CD4-positive, alpha-beta T cell treated with Interleukin-12 subunit alpha and Interleukin-12 subunit beta, for 1 hour (primary cell): Measurements from ENCODE around the gene APOBEC3H.

Experiments used
- DNase-seq: peaks from one replicate; pipeline ENCODE4 v3.0.0-alpha.2; 2020

Gene APOBEC3H

DNA sequence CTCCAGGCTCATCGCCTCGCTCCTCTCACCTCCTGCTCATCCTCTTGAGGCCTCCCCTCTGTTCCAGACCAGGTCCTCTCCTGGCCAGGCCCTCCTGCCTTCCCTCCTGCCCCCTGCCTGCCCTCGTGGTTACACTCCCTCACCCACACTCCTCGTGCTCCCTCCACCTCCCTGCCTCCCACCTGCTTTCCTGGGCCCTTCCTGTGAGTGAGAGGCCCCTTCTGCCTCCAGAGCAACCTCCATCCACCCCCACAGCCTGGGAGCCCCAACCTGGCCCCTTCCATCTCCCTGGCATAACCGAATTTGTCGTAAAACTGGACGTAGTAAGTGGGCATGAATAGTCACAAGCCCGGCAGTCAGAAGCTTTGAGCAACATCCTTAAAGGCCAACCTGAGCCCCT, 15.4 kb upstream of the APOBEC3H start:
- DNase-seq = no peak

GRCh38 chr22:39083212-39084165, 13.6 kb upstream of the APOBEC3H start:
- DNase-seq = no peak

DNA sequence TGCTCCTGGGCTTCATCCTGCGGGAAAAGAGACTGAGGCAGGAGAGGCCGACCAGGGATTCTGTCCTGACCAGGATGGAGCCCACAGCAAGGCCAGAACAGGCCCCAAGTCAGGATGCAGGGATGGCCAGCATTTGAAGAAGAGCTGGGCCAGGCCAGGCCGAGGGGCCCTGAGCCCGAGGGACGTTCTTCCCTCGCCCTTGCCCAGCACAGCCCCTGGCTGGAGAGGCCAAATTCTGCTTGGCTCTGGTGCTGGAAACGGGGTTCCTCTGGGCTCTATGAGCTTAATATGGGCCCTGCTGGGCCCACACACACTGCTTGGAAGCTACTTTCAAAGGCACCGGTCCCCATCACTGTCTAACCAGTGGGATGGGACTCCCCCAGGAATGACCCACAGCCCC, 12.4 kb upstream of the APOBEC3H start:
- no peak for DNase-seq

DNA sequence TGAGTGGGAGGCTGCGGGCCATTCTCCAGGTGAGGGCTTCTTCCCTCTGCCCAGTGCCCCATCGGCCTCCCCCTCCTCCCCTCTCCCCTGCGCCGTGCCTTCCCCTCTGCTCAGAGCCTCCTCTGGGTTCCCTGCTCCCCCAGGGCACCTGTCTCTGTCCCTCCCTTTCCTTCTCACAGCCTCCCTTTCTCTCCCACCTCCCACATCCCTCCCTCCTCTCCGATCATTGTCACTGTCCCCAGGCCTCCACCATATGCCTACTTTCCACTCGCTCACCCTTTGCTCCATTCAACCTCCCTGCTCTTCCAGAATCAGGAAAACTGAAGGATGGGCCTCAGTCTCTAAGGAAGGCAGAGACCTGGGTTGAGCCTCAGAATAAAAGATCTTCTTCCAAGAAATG, 9.9 kb upstream of the APOBEC3H start:
- no peak for DNase-seq

DNA sequence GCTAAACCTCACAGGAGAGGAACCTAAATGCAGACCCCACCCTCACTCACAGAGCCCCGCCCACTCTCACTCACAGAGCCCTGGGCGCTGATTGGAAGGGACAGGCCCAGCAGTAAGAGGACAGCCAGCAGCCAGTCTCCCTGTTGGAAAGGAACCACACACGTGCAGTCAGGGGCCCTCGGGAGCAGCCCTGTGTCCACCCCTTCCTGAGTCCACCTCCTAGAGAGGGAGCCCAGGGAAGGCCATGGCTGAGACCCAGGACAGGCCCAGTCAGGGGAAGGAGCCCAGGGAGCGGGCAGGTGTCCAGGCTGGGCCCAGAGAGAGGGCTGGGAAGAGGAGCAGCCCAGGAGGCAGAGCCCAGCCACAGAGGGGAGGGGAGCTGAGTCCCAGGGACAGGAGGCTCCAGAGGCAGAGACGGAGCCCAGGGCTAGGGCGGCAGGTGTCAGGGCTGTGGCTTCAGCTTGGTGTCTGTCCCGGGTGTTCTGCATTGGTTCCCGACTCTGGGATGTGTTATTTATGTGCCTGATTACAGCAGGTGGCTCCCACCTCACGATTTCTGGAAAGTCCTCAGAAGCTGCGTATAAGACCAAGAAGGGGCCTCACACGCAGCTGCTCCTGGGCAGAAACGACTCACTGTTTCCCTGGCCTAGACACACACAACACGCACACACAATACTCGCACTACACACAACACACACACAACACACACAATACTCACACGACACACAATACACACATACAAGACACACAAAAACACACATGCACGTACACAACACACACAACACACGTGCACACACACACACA, 9.0 kb upstream of the APOBEC3H start:
- DNase-seq = no peak

- DNase-seq = no peak
These were observed 8.4 kb upstream of the APOBEC3H start for GRCh38 chr22:39088685-39089032.

GRCh38 chr22:39089928-39090327, 7.1 kb upstream of the APOBEC3H start:
- DNase-seq = no peak

GRCh38 chr22:39090426-39091064, 6.5 kb upstream of the APOBEC3H start:
- peak; percentile 90 for DNase-seq

GRCh38 chr22:39091126-39092081, 5.6 kb upstream of the APOBEC3H start:
- no peak for DNase-seq

DNA sequence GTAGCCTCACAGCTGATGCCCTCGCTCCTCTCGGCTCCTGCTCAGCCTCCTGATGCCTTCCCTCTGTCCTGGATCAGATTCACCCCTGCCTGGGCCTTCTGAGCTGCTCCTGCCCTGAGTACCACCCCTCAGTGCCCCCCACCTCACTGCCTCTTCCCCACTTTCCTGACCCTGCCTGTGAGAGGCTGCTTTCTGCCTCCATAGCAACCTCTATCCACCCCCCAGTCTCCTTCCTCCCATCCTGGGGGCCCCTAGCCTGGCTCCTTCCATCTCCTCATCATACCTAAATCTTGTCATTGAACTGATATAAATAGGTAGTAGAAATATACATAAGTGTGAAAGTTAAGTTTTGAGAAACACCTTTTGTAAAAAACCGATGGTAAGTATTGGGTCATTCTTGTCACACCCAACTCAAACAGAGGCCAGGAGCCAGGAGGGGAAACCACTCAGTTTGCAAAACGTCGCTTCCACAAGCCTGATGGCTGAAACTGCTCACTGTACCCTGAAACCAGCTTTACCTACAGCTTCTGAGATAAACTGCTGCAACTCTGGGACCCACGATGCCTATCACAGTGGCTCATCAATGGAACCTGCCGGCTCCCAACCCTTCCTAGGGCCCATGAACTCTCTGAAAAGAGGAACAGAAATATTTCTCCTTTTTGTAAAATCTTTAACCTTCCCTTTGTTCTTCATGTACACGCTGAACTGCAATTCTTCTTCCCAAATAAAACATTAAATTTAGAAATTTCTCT, 4.8 kb upstream of the APOBEC3H start:
- no peak for DNase-seq

GRCh38 chr22:39094717-39095389, 2.2 kb upstream of the APOBEC3H start:
- DNase-seq = peak; percentile 56

DNA sequence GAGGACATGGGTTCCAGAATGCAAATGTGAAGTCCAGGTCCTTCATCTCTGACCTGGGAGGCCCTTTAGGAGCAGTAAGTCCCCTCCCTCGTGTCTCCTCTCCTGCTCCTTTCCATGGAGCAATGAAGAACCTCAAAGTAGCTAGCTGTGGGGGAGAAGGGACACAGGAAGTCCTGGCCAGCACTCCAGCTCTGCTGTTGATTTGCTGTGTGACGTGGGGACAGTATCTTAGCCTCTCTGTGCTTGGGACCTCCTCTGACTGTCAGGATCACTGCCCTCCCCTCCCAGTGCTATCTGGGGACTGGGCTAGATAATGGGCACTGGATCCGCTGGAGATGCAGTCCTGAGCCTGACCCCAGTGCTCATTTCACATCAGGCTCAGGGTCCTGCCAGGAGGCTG, 1.1 kb upstream of the APOBEC3H start:
- DNase-seq = no peak

DNA sequence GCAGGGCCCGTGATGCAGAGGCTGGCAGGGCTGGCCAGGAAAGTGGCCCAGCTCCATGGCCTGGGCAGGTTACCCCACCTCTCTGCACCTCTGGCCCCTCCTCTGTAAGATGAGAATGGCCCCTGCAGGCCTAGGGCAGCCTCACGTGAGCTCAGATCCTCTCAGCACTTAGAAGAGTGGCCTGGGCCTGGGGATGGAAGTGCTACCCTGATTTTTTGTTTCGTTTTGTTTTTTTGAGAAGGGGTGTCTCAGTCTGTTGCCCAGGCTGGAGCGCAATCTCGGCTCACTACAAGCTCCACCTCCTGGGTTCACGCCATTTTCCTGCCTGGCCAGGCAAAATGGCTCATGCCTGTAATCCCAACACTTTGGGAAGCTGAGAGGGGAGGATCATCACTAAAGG, 982 bp downstream of the APOBEC3H start:
- no peak for DNase-seq

GRCh38 chr22:39098576-39098975, 1.5 kb downstream of the APOBEC3H start:
- no peak for DNase-seq

GRCh38 chr22:39101226-39101625, 4.2 kb downstream of the APOBEC3H start:
- no peak for DNase-seq

DNA sequence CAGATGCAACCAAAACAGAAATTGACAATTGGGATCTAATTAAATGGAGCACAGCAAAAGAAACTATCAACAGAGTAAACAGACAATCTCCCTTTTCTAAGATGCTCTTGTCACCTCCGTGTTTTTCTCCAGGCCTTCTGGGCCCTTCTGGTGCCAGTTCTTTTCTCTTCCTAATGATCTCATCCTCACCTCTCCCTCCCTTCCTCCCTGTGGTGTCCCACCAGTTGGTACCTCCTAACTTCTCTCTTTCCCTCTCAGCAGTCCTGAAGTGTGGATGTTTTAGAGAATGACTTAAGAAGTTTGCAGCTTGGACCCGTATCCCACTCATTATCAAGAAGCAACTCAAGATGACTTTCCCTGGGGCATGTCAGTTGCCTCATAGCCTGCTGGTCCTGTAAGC, 6.4 kb downstream of the APOBEC3H start:
- DNase-seq = no peak

- no peak for DNase-seq
These were observed 9.3 kb downstream of the APOBEC3H start for GRCh38 chr22:39106326-39106725.

- no peak for DNase-seq
These were observed 11.4 kb downstream of the APOBEC3H start for GRCh38 chr22:39108487-39108886.

DNA sequence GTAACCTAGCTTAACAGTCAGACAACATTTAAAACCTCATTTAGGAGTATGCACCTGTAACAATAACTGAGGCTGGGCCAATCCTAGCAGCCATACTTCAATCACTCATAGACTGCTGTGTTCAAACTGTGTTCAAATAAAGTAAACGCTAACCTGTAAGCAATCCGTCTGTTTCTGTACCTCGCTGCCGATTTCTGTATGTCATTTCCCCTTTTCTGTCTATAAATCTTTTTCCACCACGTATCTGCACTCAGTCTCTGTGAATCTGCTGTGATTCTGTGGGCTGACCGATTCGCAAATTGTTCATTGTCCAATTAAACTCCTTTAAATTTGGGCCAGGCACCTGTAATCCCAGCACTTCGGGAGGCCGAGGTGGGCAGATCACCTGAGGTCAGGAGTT, 12.3 kb downstream of the APOBEC3H start:
- no peak for DNase-seq

GRCh38 chr22:39110631-39111561, 13.9 kb downstream of the APOBEC3H start:
- no peak for DNase-seq
